ENCODE results near the gene TEX44.

Gene TEX44

GRCh38 chr2:231642631-231643494 lies 50.2 kb downstream of the TEX44 start (continued):
- TF ChIP-seq ZNF544 (tag by site-specific recombination; IDR thresholded peaks at IDR 0.05) (no peak), ZEB2 (tag by site-specific recombination; IDR thresholded peaks at IDR 0.05) (no peak), TRIM28 (IDR thresholded peaks at IDR 0.05; ENCODE audit: borderline replicate concordance, low read length) (peak; percentile 99), ZNF777 (tag by site-specific recombination; IDR thresholded peaks at IDR 0.05; ENCODE audit: borderline replicate concordance) (no peak), ZNF600 (tag by site-specific recombination; IDR thresholded peaks at IDR 0.05) (no peak), KLF9 (tag by site-specific recombination; IDR thresholded peaks at IDR 0.05; ENCODE audit: low read depth) (peak; percentile 54), KLF17 (tag by site-specific recombination; IDR thresholded peaks at IDR 0.05) (peak; percentile 72), ZNF624 (tag by site-specific recombination; IDR thresholded peaks at IDR 0.05) (no peak), ZBTB21 (tag by site-specific recombination; IDR thresholded peaks at IDR 0.05) (no peak), REPIN1 (tag by site-specific recombination; IDR thresholded peaks at IDR 0.05; ENCODE audit: low read depth) (no peak), ZNF791 (tag by site-specific recombination; IDR thresholded peaks at IDR 0.05) (no peak), KLF7 (tag by site-specific recombination; IDR thresholded peaks at IDR 0.05; ENCODE audit: borderline replicate concordance) (peak; percentile 32; the same call in 1 of the 2 replicates), KLF1 (tag by site-specific recombination; IDR thresholded peaks at IDR 0.05) (peak; percentile 97), ZNF639 (tag by site-specific recombination; IDR thresholded peaks at IDR 0.05) (no peak), ZNF561 (tag by site-specific recombination; IDR thresholded peaks at IDR 0.05; ENCODE audit: borderline replicate concordance) (no peak)

GRCh38 chr2:231643495-231643888 lies 50.8 kb downstream of the TEX44 start:
- Histone ChIP-seq H3K36me3 (ENCODE audit: control insufficient read depth in 2 of 2, insufficient read depth in 1 of 2, low read length in 2 of 2) (no peaks in the 10 kb centered on the region), H3K27ac (ENCODE audit: extremely low read depth, low read depth, low read length) (no peak overlapping the region), H3K4me1 (ENCODE audit: control insufficient read depth, insufficient read depth, low read length) (no peaks in the 10 kb centered on the region), H3K9me3 (ENCODE audit: control insufficient read depth, insufficient read depth, low read depth, low read length) (no peaks in the 10 kb centered on the region), H3K4me3 (ENCODE audit: low read depth, low read length) (no peak overlapping the region)
- CTCF ChIA-PET: interaction anchor here (1.5 to 2.0 kb wide), 3 partner anchors 29 to 34 kb away, joined by 6 to 14 read pairs (median 10); no protein-coding TSS in a partner anchor
- no peak for TF ChIP-seq ZNF513 (tag by site-specific recombination; IDR thresholded peaks at IDR 0.05)
- no peak for TF ChIP-seq ZNF23 (tag by site-specific recombination; IDR thresholded peaks at IDR 0.05; ENCODE audit: borderline replicate concordance)
- no peak for TF ChIP-seq ZNF830 (tag by site-specific recombination; IDR thresholded peaks at IDR 0.05; ENCODE audit: low read depth)
- no peak for TF ChIP-seq SETDB1 (IDR thresholded peaks at IDR 0.05; ENCODE audit: insufficient read length, low read length)
- no peak for TF ChIP-seq SCRT2 (tag by site-specific recombination; IDR thresholded peaks at IDR 0.05)
- TF ChIP-seq ZNF16 (tag by site-specific recombination; IDR thresholded peaks at IDR 0.05; ENCODE audit: low read depth): no peak
- no peak for TF ChIP-seq ZBTB20 (tag by site-specific recombination; IDR thresholded peaks at IDR 0.05)
- no peak for TF ChIP-seq ZSCAN23 (tag by site-specific recombination; IDR thresholded peaks at IDR 0.05)
- TF ChIP-seq ZNF629 (tag by site-specific recombination; IDR thresholded peaks at IDR 0.05): no peak
- no peak for TF ChIP-seq ZNF416 (tag by site-specific recombination; IDR thresholded peaks at IDR 0.05)
- TF ChIP-seq ZNF561 (tag by site-specific recombination; IDR thresholded peaks at IDR 0.05; ENCODE audit: borderline replicate concordance): no peak
- no peak for TF ChIP-seq ZNF18 (tag by site-specific recombination; IDR thresholded peaks at IDR 0.05)
- TF ChIP-seq OSR2 (tag by site-specific recombination; IDR thresholded peaks at IDR 0.05): no peak
- no peak for TF ChIP-seq KLF16 (tag by site-specific recombination; IDR thresholded peaks at IDR 0.05)
- TF ChIP-seq ZBTB44 (tag by site-specific recombination; IDR thresholded peaks at IDR 0.05): no peak
- TF ChIP-seq ZBTB48 (tag by site-specific recombination; IDR thresholded peaks at IDR 0.05): no peak
- no peak for TF ChIP-seq ZNF324 (tag by site-specific recombination; IDR thresholded peaks at IDR 0.05)
- POLR2A ChIA-PET: interaction anchor here (1.7 kb wide), 2 partner anchors 39 to 65 kb away, joined by 5 to 14 read pairs; partner anchors contain the start of gene PTMA
